AG10803 (cell line): ENCODE measurements around the gene DDOST.
"Not testable (repeated sequence)": the region's sequence is repeated elsewhere in the genome, so short reads cannot be mapped to it uniquely, and the experiment has no call there.

Experiments used
- DNase-seq: peaks from one replicate; pipeline ENCODE4 v3.0.0; 2010; ENCODE audit warnings: low read depth
- H3K4me3 ChIP-seq: 2 replicates; pipeline ENCODE4 v1.5.1; 2011; ENCODE audit warnings: mild to moderate bottlenecking, low read length, control low read depth
- CTCF ChIP-seq: conservative IDR thresholded peaks from 2 replicates; pipeline ENCODE4 v1.5.1; 2011; ENCODE audit warnings: mild to moderate bottlenecking, low read length, control low read depth, inconsistent platforms

Gene DDOST

GRCh38 chr1:20684050-20684620 is 23.0 kb upstream of the DDOST start:
- TF ChIP-seq CTCF, result no peak
- H3K4me3 ChIP-seq, result no peak overlapping the region
- DNase-seq, result no peak

- no peak overlapping the region for H3K4me3 ChIP-seq
- no peak for DNase-seq
- no peak for TF ChIP-seq CTCF
These were observed 22.4 kb upstream of the DDOST start for GRCh38 chr1:20683614-20684013.

- H3K4me3 ChIP-seq, result no peak overlapping the region
- DNase-seq, result no peak
- TF ChIP-seq CTCF, result no peak
These were observed 21.5 kb upstream of the DDOST start for GRCh38 chr1:20682571-20683236.

GRCh38 chr1:20681999-20682398 is 20.8 kb upstream of the DDOST start:
- DNase-seq, result no peak
- no peak overlapping the region for H3K4me3 ChIP-seq
- no peak for TF ChIP-seq CTCF

GRCh38 chr1:20680269-20680668 is 19.1 kb upstream of the DDOST start:
- no peak for TF ChIP-seq CTCF
- DNase-seq, result no peak
- H3K4me3 ChIP-seq, result no peak overlapping the region

- no peak for TF ChIP-seq CTCF
- DNase-seq, result no peak
These were observed 17.4 kb upstream of the DDOST start for GRCh38 chr1:20678599-20678998.

GRCh38 chr1:20673626-20674025 is 12.5 kb upstream of the DDOST start:
- not testable (repeated sequence) for DNase-seq, H3K4me3 ChIP-seq

More at GRCh38 chr1:20678599-20678998, 17.4 kb upstream of the DDOST start:
- no peak overlapping the region for H3K4me3 ChIP-seq
